Measurements from ENCODE around the gene HOXC4.

The HOXC4 gene

DNA sequence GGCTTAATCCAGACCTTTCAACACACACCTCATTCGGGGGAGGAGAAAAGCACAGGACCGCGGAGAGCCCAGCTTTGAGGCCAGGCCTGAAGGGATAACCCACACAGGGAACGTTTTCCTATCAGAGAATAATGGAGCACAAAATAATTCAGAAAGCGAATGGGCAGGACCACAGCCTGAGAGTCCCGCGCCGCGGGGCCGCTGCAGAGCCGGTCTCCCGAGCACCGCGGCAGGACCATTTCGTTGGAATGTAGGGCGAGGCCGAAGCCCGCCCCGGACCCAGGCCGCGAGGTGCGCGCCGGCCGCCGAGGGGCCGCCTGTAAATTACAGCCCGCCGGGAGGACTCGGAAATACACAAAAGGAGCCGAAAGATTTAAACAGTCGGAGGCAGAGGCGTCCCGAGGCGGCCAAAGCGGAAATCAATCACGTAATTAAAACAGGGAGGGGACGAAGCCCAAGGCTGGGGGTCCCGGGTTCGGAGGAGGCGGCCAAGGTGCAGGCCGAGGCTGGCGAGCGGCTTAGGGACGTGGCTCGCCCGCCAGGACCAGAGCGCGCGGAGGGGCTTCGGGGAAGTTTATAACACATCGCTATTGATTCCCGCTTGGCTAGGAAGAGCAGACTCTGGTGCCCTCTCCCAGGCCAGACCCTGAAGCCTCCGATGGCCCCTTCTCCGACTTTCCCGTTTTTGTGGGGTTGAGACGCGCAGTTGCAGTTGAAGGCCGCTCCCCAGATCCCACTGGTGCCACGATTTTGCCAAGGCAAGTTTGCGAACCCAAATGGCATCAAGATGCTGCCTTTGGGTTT lies 6.3 kb upstream of the HOXC4 start:
- TF ChIP-seq GATA2 (IDR thresholded peaks at IDR 0.05; ENCODE audit: low read depth, low read length) (no peak), GATA3 (IDR thresholded peaks at IDR 0.05; ENCODE audit: low read depth, low read length) (no peak)

GRCh38 chr12:54047964-54048303 lies 5.7 kb upstream of the HOXC4 start:
- TF ChIP-seq GATA2 (IDR thresholded peaks at IDR 0.05; ENCODE audit: low read depth, low read length) (no peak), GATA3 (IDR thresholded peaks at IDR 0.05; ENCODE audit: low read depth, low read length) (no peak)

- TF ChIP-seq GATA2 (IDR thresholded peaks at IDR 0.05; ENCODE audit: low read depth, low read length) (no peak), GATA3 (IDR thresholded peaks at IDR 0.05; ENCODE audit: low read depth, low read length) (no peak)
Measured at GRCh38 chr12:54048406-54049093, 5.1 kb upstream of the HOXC4 start.

- TF ChIP-seq GATA3 (IDR thresholded peaks at IDR 0.05; ENCODE audit: low read depth, low read length) (no peak), GATA2 (IDR thresholded peaks at IDR 0.05; ENCODE audit: low read depth, low read length) (no peak)
Measured at GRCh38 chr12:54049108-54049507, 4.5 kb upstream of the HOXC4 start.

GRCh38 chr12:54050482-54050810 lies 3.2 kb upstream of the HOXC4 start:
- TF ChIP-seq GATA3 (IDR thresholded peaks at IDR 0.05; ENCODE audit: low read depth, low read length): no peak
- TF ChIP-seq GATA2 (IDR thresholded peaks at IDR 0.05; ENCODE audit: low read depth, low read length): no peak

- TF ChIP-seq GATA3 (IDR thresholded peaks at IDR 0.05; ENCODE audit: low read depth, low read length) (no peak), GATA2 (IDR thresholded peaks at IDR 0.05; ENCODE audit: low read depth, low read length) (no peak)
Measured at GRCh38 chr12:54051026-54051842, 2.4 kb upstream of the HOXC4 start.

- no peak for TF ChIP-seq GATA3 (IDR thresholded peaks at IDR 0.05; ENCODE audit: low read depth, low read length)
- TF ChIP-seq GATA2 (IDR thresholded peaks at IDR 0.05; ENCODE audit: low read depth, low read length): peak; percentile 59
Measured at GRCh38 chr12:54051874-54052437, 1.7 kb upstream of the HOXC4 start.

GRCh38 chr12:54052438-54053002 lies 1.1 kb upstream of the HOXC4 start:
- TF ChIP-seq GATA3 (IDR thresholded peaks at IDR 0.05; ENCODE audit: low read depth, low read length) (no peak), GATA2 (IDR thresholded peaks at IDR 0.05; ENCODE audit: low read depth, low read length) (no peak; the same call in 1 of the 2 replicates)

GRCh38 chr12:54053003-54053750 lies 458 bp upstream of the HOXC4 start:
- TF ChIP-seq GATA2 (IDR thresholded peaks at IDR 0.05; ENCODE audit: low read depth, low read length) (no peak), GATA3 (IDR thresholded peaks at IDR 0.05; ENCODE audit: low read depth, low read length) (no peak)

DNA sequence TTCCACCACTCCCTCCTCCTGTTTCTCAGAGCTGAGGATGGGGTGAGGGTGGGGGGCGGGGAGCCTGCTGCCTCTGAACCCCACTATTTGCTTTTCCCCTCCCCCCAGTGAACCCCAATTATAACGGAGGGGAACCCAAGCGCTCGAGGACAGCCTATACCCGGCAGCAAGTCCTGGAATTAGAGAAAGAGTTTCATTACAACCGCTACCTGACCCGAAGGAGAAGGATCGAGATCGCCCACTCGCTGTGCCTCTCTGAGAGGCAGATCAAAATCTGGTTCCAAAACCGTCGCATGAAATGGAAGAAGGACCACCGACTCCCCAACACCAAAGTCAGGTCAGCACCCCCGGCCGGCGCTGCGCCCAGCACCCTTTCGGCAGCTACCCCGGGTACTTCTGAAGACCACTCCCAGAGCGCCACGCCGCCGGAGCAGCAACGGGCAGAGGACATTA lies 1.1 kb downstream of the HOXC4 start:
- TF ChIP-seq GATA3 (IDR thresholded peaks at IDR 0.05; ENCODE audit: low read depth, low read length) (no peak), GATA2 (IDR thresholded peaks at IDR 0.05; ENCODE audit: low read depth, low read length) (no peak)

DNA sequence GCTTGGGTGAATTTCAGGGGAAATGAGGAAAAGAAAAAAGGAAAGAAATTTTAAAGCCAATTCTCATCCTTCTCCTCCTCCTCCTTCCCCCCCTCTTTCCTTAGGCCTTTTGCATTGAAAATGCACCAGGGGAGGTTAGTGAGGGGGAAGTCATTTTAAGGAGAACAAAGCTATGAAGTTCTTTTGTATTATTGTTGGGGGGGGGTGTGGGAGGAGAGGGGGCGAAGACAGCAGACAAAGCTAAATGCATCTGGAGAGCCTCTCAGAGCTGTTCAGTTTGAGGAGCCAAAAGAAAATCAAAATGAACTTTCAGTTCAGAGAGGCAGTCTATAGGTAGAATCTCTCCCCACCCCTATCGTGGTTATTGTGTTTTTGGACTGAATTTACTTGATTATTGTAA lies 1.9 kb downstream of the HOXC4 start:
- TF ChIP-seq GATA3 (IDR thresholded peaks at IDR 0.05; ENCODE audit: low read depth, low read length) (no peak), GATA2 (IDR thresholded peaks at IDR 0.05; ENCODE audit: low read depth, low read length) (no peak)

DNA sequence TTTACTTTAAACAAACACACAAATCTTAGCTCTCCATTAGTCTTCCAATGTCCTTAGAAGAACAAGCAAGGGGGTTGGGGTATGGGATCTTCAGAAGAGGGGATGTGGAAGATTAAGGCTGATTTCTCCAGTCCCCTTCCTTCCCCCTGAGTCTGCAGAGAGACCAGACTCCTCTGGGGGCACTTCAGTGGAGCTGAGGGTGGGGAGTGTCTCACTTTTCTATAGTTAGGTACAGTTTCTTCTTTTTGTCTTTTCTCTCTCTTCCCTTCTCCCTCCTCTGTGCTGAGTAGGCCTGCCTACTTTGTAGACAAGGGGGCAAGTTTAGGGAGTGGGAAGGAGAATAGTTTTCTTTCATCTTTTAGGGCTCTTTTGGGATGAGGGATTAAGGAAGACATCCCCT lies 2.5 kb downstream of the HOXC4 start:
- TF ChIP-seq GATA2 (IDR thresholded peaks at IDR 0.05; ENCODE audit: low read depth, low read length): no peak
- TF ChIP-seq GATA3 (IDR thresholded peaks at IDR 0.05; ENCODE audit: low read depth, low read length): no peak

DNA sequence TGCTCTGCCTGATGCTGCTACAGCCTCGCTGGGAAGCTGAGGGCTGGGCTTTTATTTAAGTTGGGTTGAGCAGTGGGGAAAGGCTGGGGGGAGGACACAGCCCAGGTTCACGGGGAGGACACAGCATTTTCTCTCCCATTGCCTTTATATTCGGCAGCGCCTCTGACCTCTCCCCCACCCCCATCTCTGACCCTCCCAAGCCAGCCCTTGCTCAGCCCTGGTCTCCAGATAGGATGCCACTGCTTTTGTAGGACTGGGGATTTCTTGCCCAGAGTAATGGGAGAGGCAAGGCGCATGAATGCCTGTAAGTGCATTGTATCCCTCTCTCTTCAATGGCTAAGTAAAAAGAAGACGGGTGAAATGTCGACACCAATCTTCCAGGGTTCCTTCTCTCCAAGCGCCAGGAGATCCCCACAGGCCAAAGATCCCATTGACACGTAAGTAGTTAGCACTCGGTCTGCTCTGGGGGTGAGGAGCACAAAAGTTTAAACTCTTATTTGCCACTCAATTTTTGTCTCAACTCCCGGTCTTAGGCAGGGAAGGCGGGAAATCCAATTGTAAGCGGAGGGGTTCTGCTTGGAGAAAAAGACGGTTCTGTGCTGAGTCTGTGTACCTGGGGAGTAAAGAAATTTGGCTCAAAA lies 4.6 kb downstream of the HOXC4 start:
- TF ChIP-seq GATA2 (IDR thresholded peaks at IDR 0.05; ENCODE audit: low read depth, low read length): no peak
- TF ChIP-seq GATA3 (IDR thresholded peaks at IDR 0.05; ENCODE audit: low read depth, low read length): no peak
